SK-N-SH (cell line): ENCODE measurements around the gene GXYLT2.

Experiments
- CHD2 ChIP-seq: fragments of 150-350 bp; IDR thresholded peaks from 2 replicates; pipeline ENCODE4 v1.6.1; 2018; ENCODE audit warnings: low read length; ENCODE audit not compliant: partially characterized antibody
- POLR2AphosphoS5 ChIP-seq: IDR thresholded peaks from 2 replicates; pipeline ENCODE4 v1.6.1; 2012; ENCODE audit warnings: low read depth, low read length
- SMC3 ChIP-seq: IDR thresholded peaks from 2 replicates; pipeline ENCODE4 v1.6.1; 2012; ENCODE audit warnings: low read depth, low read length, improper control_type of control experiment
- TF ChIP-seq, protein P1 (sequence below): fragments of 200-600 bp; sonication (generic); IDR thresholded peaks from 2 replicates; pipeline ENCODE4 v1.6.1; 2017; ENCODE audit warnings: antibody characterized with exemption, mild to moderate bottlenecking, moderate library complexity
- TF ChIP-seq, protein P2 (sequence below): IDR thresholded peaks from 2 replicates; pipeline ENCODE4 v1.4.0; 2012; ENCODE audit warnings: low read depth, borderline replicate concordance

DNA sequence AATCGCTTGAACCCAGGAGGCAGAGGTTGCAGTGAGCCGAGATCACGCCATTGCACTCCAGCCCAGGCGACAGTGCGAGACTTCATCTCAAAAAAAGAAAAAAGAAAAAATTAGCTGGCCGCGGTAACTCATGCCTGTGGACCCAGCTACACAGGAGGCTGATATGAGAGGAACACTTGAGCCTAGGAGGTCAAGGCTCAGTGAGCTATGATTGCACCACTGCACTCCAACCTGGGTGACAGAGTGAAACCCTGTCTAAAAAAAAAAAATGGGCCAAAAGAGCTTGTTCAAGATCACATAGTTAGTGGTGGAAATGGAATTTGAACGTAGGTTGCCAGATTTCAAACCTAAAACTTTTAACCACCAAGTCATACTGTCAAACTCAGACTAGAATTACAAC, 62.5 kb downstream of the GXYLT2 start:
- TF ChIP-seq, protein P1, sequence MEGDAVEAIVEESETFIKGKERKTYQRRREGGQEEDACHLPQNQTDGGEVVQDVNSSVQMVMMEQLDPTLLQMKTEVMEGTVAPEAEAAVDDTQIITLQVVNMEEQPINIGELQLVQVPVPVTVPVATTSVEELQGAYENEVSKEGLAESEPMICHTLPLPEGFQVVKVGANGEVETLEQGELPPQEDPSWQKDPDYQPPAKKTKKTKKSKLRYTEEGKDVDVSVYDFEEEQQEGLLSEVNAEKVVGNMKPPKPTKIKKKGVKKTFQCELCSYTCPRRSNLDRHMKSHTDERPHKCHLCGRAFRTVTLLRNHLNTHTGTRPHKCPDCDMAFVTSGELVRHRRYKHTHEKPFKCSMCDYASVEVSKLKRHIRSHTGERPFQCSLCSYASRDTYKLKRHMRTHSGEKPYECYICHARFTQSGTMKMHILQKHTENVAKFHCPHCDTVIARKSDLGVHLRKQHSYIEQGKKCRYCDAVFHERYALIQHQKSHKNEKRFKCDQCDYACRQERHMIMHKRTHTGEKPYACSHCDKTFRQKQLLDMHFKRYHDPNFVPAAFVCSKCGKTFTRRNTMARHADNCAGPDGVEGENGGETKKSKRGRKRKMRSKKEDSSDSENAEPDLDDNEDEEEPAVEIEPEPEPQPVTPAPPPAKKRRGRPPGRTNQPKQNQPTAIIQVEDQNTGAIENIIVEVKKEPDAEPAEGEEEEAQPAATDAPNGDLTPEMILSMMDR, result no peak
- TF ChIP-seq, protein P2, sequence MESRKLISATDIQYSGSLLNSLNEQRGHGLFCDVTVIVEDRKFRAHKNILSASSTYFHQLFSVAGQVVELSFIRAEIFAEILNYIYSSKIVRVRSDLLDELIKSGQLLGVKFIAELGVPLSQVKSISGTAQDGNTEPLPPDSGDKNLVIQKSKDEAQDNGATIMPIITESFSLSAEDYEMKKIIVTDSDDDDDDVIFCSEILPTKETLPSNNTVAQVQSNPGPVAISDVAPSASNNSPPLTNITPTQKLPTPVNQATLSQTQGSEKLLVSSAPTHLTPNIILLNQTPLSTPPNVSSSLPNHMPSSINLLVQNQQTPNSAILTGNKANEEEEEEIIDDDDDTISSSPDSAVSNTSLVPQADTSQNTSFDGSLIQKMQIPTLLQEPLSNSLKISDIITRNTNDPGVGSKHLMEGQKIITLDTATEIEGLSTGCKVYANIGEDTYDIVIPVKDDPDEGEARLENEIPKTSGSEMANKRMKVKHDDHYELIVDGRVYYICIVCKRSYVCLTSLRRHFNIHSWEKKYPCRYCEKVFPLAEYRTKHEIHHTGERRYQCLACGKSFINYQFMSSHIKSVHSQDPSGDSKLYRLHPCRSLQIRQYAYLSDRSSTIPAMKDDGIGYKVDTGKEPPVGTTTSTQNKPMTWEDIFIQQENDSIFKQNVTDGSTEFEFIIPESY, result no peak
- no peak for TF ChIP-seq CHD2
- no peak for TF ChIP-seq POLR2AphosphoS5
- no peak for TF ChIP-seq SMC3
